Sigmoid colon (tissue), 7 donors: ENCODE measurements around the gene ARHGAP8. TPM values are rescaled to one million over a fixed set of nuclear protein-coding genes. Genes with fewer than 3 reads are reported as not detected.

ENCODE experiments used
- DNase-seq: peaks from one replicate; pipeline ENCODE4 v3.0.0-alpha.2; 2019
- H3K27ac ChIP-seq, 4 donors: fragments of 200-600 bp; sonication (generic); one replicate each; pipeline ENCODE4 v1.5.1; 2016 to 2019; ENCODE audit warnings: mild to moderate bottlenecking in 1 of 4
- H3K27me3 ChIP-seq, 3 donors: fragments of 200-600 bp; sonication (generic); one replicate each; pipeline ENCODE4 v1.5.1; 2019; ENCODE audit warnings: mild to moderate bottlenecking in 1 of 3
- H3K36me3 ChIP-seq, 4 donors: fragments of 200-600 bp; sonication (generic); one replicate each; pipeline ENCODE4 v1.5.1; 2016 to 2019
- H3K4me1 ChIP-seq, 4 donors: fragments of 200-600 bp; sonication (generic); one replicate each; pipeline ENCODE4 v1.5.1; 2017 to 2019
- H3K4me3 ChIP-seq, 4 donors: fragments of 200-600 bp; sonication (generic); one replicate each; pipeline ENCODE4 v1.5.1; 2017 to 2019; ENCODE audit warnings: mild to moderate bottlenecking in 2 of 4, moderate library complexity in 1 of 4
- H3K9me3 ChIP-seq, 4 donors: fragments of 200-600 bp in 3 of 4; sonication (generic) in 3 of 4; one replicate each; pipeline versions ENCODE4 v1.5.1 to v1.6.1; 2013 to 2019
- EP300 ChIP-seq, 4 donors: sonication (generic); formaldehyde crosslinking; IDR thresholded peaks; one replicate each; pipeline ENCODE4 v1.6.1; 2017; ENCODE audit warnings: antibody characterized with exemption in 4 of 4
- POLR2A ChIP-seq, 2 donors: fragments of 450-650 bp; IDR thresholded peaks; one replicate each; pipeline ENCODE4 v1.6.1; 2016; ENCODE audit warnings: antibody characterized with exemption in 2 of 2, mild to moderate bottlenecking in 2 of 2, moderate library complexity in 2 of 2
- POLR2AphosphoS5 ChIP-seq, 4 donors: sonication (generic); formaldehyde crosslinking; IDR thresholded peaks; one replicate each; pipeline ENCODE4 v1.6.1; 2017; ENCODE audit warnings: antibody characterized with exemption in 4 of 4
- WGBS, 2 donors: extraction: QIAGEN DNeasy Blood & Tissue Kit; methylation state at CpG; one replicate each; pipeline ENCODE4 v1.1.7; 2013; 5-methylcytosine and 5-hydroxymethylcytosine counted together
- intact Hi-C: fragments of 100-400 bp; cut with DNase I; formaldehyde crosslinking; loops from one replicate; pipeline ENCODE4 v1.15.1; 2023
- polyA plus RNA-seq, 3 donors: library from polyadenylated mRNA; stranded (reverse); fragments of 200-250 nt; gene quantifications; one replicate each; pipeline ENCODE4 v1.2.3, GENCODE V29; 2013
- total RNA-seq, 4 donors: library from RNA; depleted of rRNA; stranded (reverse); fragments of >200 nt; gene quantifications; one replicate each; pipeline ENCODE4 v1.1.0, GENCODE V29; 2016
- TF ChIP-seq, protein P1 (sequence below), 4 experiments: fragments of 450-650 bp in 3 of 4; fragments of 200-600 bp in 1 of 4; IDR thresholded peaks; one replicate each; pipeline ENCODE4 v1.5.1; 2016 to 2019; ENCODE audit warnings: antibody characterized with exemption in 4 of 4, mild to moderate bottlenecking in 3 of 4, moderate library complexity in 2 of 4
- donor health status: healthy with polysubstance abuse.
- donor health status: Bipolar disorder and iron deficiency.
- donor health status: healthy.

ARHGAP8 gene
- total and polyA plus RNA-seq, 7 donors, result 0.66 to 30.9 (median 6.0) TPM; not detected in 1

DNA sequence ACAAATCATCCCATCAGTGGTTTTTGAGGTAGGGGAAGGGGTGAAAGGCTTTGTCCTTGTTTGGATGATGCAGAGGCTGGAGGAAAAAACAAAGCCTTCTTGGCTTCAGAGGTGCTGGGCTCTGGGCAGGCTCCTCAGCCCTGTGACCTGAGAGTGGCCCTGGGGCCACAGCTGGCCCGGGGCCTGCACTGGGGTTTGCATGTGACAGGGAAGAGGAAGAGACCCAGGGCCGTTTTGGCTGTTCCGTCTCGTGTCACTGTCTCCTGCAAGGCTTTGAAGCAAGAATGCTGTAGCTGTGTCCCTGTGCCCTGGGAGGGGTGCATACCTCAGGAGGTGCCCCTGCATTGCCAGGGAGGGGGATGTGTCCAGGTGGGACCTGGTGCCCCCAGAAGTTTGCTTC, 12.6 kb downstream of the ARHGAP8 start:
- intact Hi-C loops, result no loop called here
- no peaks in the 10 kb centered on the region for H3K27me3 ChIP-seq
- DNase-seq, result no peak
- no peaks in the 10 kb centered on the region for H3K36me3 ChIP-seq
- no peaks in the 10 kb centered on the region for H3K9me3 ChIP-seq
- no peak overlapping the region for H3K4me3 ChIP-seq
- no peak overlapping the region for H3K27ac ChIP-seq
- TF ChIP-seq POLR2AphosphoS5 (IDR thresholded peaks at IDR 0.05) (no peak), POLR2A (IDR thresholded peaks at IDR 0.05) (no peak), EP300 (IDR thresholded peaks at IDR 0.05) (no peak)
- TF ChIP-seq, protein P1, sequence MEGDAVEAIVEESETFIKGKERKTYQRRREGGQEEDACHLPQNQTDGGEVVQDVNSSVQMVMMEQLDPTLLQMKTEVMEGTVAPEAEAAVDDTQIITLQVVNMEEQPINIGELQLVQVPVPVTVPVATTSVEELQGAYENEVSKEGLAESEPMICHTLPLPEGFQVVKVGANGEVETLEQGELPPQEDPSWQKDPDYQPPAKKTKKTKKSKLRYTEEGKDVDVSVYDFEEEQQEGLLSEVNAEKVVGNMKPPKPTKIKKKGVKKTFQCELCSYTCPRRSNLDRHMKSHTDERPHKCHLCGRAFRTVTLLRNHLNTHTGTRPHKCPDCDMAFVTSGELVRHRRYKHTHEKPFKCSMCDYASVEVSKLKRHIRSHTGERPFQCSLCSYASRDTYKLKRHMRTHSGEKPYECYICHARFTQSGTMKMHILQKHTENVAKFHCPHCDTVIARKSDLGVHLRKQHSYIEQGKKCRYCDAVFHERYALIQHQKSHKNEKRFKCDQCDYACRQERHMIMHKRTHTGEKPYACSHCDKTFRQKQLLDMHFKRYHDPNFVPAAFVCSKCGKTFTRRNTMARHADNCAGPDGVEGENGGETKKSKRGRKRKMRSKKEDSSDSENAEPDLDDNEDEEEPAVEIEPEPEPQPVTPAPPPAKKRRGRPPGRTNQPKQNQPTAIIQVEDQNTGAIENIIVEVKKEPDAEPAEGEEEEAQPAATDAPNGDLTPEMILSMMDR (IDR thresholded peaks at IDR 0.05), result no peak
- 37 to 56% methylated on average over 4 of the region's 4 CpGs for WGBS, 2 donors
- no peaks in the 10 kb centered on the region for H3K4me1 ChIP-seq

DNA sequence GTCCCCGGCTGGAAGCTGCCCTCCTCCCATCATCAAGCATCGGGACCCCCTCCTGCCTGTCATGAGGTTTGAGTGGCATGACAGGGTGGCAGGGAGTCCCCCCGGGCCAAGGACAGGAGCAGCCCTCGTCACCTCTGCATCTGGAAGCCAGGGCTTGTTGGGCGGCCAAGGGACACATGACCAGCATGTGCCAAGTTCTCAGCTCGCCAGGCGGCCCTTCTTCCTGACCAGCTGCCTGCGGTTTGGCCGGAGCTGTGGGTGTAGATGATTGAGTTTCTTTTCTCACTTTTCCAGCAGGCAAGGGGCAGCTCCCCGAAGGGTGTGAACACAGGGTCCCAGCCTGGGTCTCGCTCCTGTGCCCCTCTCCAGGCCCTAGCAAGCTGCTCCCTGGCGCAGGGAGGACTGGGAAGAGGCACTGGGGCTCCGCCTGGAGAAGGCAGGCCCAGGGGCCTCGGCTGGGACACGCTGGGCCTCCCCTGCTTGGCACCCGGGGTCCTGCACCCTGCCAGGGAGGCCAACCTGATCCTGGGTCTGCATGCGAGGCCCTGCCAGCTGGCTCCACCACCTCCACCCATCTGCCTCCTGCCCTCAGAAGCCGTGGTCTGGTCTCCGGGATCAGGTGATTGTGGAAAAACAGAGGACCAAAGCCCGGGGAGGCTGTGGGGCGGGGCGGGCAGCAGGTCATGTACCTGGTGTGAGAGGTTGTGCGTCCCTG, 13.4 kb downstream of the ARHGAP8 start:
- DNase-seq, result no peak
- Histone ChIP-seq H3K9me3 (no peaks in the 10 kb centered on the region), H3K27ac (no peak overlapping the region), H3K36me3 (no peaks in the 10 kb centered on the region), H3K4me3 (no peak overlapping the region), H3K27me3 (no peaks in the 10 kb centered on the region), H3K4me1 (no peaks in the 10 kb centered on the region)
- intact Hi-C loops, result no loop called here
- 68 to 72% methylated on average over 23 of the region's 23 CpGs for WGBS, 2 donors
- TF ChIP-seq EP300 (IDR thresholded peaks at IDR 0.05) (no peak), POLR2AphosphoS5 (IDR thresholded peaks at IDR 0.05) (no peak), POLR2A (IDR thresholded peaks at IDR 0.05) (no peak)
- TF ChIP-seq, protein P1 (IDR thresholded peaks at IDR 0.05), result no peak

DNA sequence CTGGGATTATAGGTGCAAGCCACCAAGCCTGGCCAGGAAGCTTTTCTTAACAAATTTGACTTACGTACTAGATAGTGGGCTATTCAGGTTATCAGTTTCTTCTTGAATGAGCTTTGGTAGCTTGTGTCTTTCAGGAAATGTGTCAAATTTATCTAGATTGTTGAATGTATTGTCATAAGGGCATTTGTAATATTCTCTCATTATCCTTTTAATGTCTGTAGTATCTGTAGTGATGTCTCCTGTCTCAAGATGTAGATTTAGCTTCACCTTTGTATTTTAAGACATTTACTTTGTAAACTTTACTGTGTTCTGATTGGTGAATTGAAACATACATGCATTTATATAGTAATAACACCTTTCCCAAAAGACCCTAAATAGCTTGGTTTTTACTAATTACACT, 20.7 kb downstream of the ARHGAP8 start:
- TF ChIP-seq POLR2AphosphoS5 (IDR thresholded peaks at IDR 0.05) (no peak), EP300 (IDR thresholded peaks at IDR 0.05) (no peak), POLR2A (IDR thresholded peaks at IDR 0.05) (no peak)
- TF ChIP-seq, protein P1 (IDR thresholded peaks at IDR 0.05), result no peak
- no peaks in the 10 kb centered on the region for H3K4me1 ChIP-seq
- peaks cover 0 to 10% (median 2%) of the 10 kb centered on the region in 4 donors for H3K9me3 ChIP-seq
- H3K36me3 ChIP-seq, result no peaks in the 10 kb centered on the region
- intact Hi-C loops, result no loop called here
- no peak overlapping the region for H3K27ac ChIP-seq
- 68 to 90% methylated on average over 1 of the region's 1 CpG for WGBS, 2 donors
- DNase-seq, result no peak
- no peak overlapping the region for H3K4me3 ChIP-seq
- H3K27me3 ChIP-seq, result peaks cover 0 to 11% (median 0%) of the 10 kb centered on the region in 3 donors

DNA sequence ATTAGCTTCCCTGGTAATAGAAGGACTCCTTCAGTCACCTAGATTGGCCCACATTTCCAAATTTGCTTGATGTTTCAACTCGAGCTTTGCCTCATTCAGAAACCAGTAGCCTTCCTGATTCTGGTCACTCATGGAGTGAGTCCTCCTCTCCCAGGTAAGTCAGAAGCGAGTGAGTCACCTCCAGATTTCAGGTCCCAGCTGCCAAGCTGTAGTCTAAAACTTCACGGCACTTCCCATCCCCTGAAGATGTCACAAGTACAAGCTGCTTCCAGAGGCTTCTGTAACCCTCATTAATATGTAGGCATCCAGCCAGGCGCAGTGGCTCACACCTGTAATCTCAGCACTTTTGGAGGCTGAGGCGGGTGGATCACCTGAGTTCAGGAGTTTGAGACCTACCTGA, 23.5 kb downstream of the ARHGAP8 start:
- no peak for DNase-seq
- TF ChIP-seq EP300 (IDR thresholded peaks at IDR 0.05) (no peak), POLR2A (IDR thresholded peaks at IDR 0.05) (no peak), POLR2AphosphoS5 (IDR thresholded peaks at IDR 0.05) (no peak)
- TF ChIP-seq, protein P1 (IDR thresholded peaks at IDR 0.05), result no peak
- intact Hi-C loops, result no loop called here
- Histone ChIP-seq H3K27me3 (peaks cover 0 to 23% (median 0%) of the 10 kb centered on the region in 3 donors), H3K4me1 (no peaks in the 10 kb centered on the region), H3K27ac (no peak overlapping the region), H3K4me3 (no peak overlapping the region), H3K36me3 (no peaks in the 10 kb centered on the region), H3K9me3 (peaks cover 0 to 10% (median 2%) of the 10 kb centered on the region in 4 donors)
- WGBS, 2 donors, result 78 to 86% methylated on average over 5 of the region's 5 CpGs
